GM19328 (cell line): ENCODE measurements around the gene TRAF5.
A peak's percentile ranks its signal among the peaks of the same experiment; 100 is the strongest.
"Not testable (repeated sequence)": the region's sequence is repeated elsewhere in the genome, so short reads cannot be mapped to it uniquely, and the experiment has no call there.

Source experiments
- ATAC-seq: cut with Tn5 transposase; IDR thresholded peaks from one replicate; pipeline ENCODE4 v1.9.1; 2021; ENCODE audit warnings: mild to moderate bottlenecking, moderate library complexity; ENCODE audit not compliant: unreplicated experiment

TRAF5 gene

GRCh38 chr1:211376807-211377470 is 50.3 kb downstream of the TRAF5 start:
- no peak for ATAC-seq

DNA sequence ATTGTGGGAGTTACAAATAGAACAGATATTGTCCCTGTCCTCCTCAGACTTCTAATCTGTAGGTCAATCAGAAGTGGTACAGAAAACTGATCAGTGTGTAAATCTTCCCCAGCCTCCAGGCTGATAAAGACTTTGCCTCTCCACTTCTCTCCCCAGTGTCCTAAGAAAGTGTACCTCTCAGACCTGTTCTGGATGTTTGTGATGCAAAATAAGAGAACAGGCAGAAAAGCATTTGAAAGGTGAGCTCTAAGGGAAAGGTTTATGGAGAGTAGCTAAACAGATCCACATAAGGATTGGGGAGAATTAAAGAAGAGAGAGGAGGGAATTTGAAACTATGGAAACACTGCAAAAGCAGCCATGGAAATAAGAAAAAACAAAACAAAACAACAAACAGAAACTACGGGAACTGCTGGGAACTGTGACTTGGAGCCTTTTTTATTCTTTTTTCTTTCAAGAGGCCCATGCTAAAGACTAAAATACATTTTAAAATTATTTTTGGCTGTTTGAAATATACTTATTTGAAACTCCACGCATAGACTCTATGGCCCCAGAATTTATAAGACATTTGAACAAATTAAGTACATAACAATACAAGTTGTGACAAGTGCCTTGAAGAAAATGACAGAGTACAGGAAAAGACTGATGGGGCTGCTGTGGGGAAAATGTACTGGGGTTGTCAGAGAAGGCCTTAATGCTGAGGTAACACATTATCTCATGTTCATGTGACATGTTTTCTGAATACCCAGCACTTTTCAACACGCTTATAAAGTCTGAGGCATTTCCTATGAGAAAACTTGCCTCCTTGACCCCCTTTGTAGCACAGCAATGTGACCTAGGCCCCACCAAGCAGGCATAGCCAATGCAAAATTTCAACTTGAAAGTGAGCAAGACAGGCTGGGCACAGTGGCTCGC is 51.2 kb downstream of the TRAF5 start:
- ATAC-seq: no peak

DNA sequence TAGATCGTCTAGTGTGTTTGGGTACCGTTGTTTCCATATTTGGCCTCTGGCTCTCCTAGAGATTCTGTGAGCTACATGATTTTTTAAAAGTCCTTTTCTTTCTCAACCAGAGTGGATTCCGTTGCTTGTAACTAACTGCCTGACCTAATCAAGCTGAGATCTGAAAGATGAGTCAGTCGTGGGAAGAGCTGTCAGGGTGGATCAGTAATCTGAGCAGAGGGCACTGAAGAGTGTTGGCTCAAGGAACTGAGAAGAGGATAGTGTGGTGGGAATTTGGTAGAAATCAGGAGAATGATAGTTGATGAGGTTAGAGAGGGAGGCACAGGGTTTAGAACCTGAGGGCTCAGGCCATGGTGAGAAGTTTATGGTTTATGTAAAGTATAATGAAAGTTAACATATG is 52.2 kb downstream of the TRAF5 start:
- no peak for ATAC-seq

DNA sequence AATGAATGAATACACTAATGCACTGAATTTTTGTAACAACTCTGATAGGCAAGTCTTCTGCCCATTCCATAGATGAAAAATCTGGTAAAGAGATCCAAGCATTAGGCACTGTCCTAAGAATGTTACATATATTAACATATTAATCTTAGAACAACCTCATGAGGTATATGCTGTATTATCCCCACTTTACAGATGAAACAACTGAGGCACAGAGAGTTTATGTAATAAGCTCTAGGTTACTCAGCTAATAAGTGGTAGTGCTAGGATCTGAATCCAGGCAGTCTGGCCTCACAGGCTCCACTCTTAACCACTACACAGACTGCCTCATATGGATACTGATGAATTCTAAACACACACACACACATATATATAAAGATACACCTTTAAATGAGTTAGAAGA is 52.8 kb downstream of the TRAF5 start:
- ATAC-seq: no peak

- no peak for ATAC-seq
Observed at GRCh38 chr1:211381481-211382181, 55.0 kb downstream of the TRAF5 start.

DNA sequence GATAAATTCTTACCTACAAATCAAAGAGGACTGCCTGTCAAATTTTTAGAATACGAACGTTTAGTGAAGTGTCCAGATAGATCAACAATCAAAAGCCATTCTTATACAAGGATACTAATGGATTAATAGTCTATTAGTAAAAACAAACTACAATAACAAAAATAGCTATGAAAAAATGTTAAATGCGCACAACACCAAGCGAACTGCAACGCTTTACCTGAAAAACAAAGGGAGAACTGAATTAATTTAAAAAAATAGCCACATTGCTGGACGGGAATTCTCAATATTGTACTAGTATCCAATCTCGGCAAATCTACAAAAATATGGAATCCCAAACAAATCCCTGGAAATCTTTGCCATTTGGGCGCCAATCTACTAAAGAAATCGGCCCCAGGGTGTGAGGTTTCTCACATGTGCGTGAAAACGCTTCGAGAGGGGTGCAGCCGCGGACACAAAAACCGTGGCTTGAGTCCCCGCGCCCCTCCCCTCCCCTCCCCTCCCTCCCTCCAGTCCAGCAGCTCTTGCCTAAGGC is 55.6 kb downstream of the TRAF5 start:
- no peak for ATAC-seq

DNA sequence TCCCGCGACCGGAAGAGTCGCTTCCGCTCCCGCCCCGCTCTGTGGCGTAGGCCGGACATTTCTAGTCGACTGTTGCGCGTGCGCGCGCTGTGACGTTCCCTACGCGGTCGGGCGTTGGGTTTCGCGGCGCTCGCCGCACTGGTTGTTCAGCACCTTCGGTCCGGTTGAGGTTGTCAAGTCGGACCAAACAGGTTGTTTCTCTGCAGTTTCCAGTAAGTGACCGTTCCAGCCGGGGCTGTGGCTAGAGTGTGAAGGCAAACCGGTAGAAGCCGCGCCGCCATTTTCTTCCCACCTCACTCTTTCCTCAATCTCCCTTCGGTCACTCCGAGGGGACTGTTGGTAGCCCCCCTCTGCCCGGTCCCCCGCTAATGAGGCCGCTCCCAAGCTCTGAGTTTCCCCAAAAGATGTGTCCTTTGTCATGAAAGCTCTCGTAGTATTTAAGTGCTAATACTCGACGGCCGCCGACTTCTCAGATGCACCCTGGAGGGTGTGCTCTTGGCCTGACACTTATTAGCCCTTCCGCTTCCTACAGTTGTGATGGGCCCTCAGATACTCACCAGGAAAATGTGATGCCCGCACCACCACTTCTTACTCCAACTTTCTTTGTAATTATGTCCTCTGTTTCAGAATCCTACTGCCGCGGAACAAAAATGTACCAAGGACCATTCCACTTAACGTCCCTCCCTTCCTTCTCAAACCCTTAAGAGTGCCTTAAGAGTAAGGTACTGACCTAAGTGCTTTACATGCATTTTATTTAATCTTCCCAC is 56.3 kb downstream of the TRAF5 start:
- ATAC-seq: peak; percentile 97

- no peak for ATAC-seq
Observed at GRCh38 chr1:211384524-211384923, 57.9 kb downstream of the TRAF5 start.

DNA sequence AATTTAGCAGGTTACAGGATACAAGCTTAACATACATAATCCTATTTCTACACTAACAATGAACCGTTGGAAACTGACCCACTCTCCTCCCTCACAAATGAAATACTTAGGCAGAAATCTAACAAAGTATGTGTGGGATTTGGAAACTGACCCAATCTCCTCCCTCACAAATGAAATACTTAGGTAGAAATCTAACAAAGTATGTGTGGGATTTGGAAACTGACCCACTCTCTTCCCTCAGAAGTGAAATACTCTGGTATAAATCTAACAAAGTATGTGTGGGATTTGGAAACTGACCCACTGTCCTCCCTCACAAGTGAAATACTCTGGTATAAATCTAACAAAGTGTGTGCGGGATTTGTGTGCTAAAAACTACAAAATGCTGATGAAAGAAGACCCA is 60.3 kb downstream of the TRAF5 start:
- no peak for ATAC-seq

GRCh38 chr1:211390829-211391228 is 64.2 kb downstream of the TRAF5 start:
- ATAC-seq: not testable (repeated sequence)

- ATAC-seq: no peak
Observed at GRCh38 chr1:211393203-211393602, 66.6 kb downstream of the TRAF5 start.

GRCh38 chr1:211398266-211398930 is 71.8 kb downstream of the TRAF5 start:
- ATAC-seq: not testable (repeated sequence)

DNA sequence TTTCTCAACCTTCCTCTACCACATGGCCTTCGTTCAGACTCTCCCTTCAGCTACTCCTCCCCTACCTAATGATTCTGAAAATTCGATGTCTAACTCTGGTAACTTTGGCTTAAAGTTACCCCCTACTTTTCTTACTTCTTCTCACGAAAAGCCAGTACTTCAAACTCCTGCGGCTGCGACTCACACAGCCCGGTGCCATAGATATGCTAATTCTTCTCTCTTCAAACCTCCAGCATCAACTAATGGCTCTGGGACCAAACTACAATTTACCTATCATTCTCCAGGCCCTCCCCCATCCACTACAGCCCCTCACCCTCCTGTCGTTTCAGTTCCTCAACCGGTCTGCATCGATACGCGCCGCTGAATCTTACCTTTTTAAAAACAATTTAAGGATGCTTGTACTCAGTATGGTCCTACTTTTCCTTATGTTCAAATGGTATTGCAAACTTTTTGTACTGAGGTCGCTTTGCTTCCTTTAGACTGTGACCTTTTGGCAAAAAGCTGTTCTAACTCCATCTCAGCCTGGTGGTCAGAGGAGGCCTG is 73.3 kb downstream of the TRAF5 start:
- ATAC-seq: not testable (repeated sequence)

GRCh38 chr1:211401751-211402150 is 75.1 kb downstream of the TRAF5 start:
- not testable (repeated sequence) for ATAC-seq

DNA sequence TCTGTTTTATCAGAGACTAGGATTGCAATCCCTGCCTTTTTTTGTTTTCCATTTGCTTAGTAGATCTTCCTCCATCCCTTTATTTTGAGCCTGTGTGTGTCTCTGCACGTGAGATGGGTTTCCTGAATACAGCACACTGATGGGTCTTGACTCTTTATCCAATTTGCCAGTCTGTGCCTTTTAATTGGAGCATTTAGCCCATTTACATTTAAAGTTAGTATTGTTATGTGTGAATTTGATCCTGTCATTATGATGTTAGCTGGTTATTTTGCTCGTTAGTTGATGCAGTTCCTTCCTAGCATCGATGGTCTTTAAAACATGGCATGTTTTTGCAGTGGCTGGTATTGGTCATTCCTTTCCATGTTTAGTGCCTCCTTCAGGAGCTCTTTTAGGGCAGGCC is 79.5 kb downstream of the TRAF5 start:
- not testable (repeated sequence) for ATAC-seq

DNA sequence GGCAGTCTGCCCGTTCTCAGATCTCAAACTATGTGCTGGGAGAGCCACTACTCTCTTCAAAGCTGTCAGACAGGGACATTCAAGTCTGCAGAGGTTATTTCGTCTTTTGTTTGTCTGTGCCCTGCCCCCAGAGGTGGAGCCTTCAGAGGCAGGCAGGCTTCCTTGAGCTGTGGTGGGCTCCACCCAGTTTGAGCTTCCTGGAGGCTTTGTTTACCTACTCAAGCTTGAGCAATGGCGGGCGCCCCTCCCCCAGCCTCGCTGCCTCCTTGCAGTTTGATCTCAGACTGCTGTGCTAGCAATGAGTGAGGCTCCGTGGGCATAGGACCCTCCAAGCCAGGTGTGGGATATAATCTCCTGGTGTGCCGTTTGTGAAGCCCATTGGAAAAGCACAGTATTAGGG is 81.1 kb downstream of the TRAF5 start:
- ATAC-seq: not testable (repeated sequence)

DNA sequence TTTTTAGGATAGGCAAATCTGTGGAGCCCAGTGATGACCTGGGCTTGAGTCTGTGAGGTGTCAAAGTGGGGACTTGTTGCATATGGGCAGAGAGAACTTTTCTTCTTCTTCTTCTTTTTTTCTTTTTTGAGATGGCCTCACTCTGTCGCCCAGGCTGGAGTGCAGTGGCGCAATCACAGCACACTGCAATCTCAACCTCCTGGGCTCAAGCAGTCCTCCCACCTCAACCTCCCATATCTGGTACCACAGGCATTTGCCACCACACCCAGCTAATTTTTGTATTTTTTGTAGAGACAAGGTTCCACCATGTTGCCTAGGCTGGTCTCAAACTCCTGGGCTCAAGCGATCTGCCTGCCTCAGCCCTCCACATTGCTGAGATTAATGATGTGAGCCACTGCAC is 85.0 kb downstream of the TRAF5 start:
- ATAC-seq: no peak

- no peak for ATAC-seq
Observed at GRCh38 chr1:211415700-211416099, 89.1 kb downstream of the TRAF5 start.

DNA sequence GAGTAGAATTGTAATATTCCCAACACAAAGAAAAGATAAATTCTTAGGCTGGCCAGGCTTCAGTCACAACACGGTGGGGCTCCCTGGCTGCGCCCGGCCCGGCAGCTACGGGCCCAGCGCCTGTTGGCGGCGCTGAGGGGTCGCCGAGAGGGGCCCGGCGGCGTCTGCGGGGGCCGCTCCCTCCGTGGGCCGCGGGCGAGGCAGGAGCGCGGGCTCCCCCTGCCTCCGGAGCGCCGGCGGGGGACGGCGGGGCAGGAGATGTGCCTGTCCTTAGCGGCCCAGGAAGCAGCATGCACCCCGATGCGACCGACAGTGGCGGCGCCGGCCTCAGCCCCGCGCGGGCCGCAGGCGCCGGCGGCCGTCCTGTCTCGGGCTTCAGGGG is 89.6 kb downstream of the TRAF5 start:
- ATAC-seq: peak; percentile 70
